Hematopoietic multipotent progenitor cell treated with erythropoietin and hydrocortisone succinate and interleukin-3 and kit ligand, for 4 days (in vitro differentiated cells): ENCODE data around the gene CES3.

ENCODE experiments used
- DNase-seq: peaks from one replicate; pipeline ENCODE4 v3.0.0-alpha.2; 2015

The CES3 gene

GRCh38 chr16:66961065-66961744 is at the start of gene CES3:
CES3 (plus strand) TSS chr16:66961266; CDS start chr16:66961308, 42 bp downstream.
- peak; percentile 91 for DNase-seq

GRCh38 chr16:66911801-66912200 is 49.3 kb upstream of the CES3 start:
- DNase-seq: no peak

GRCh38 chr16:66913081-66913480 is 48.0 kb upstream of the CES3 start:
- no peak for DNase-seq

- no peak for DNase-seq
Observed at GRCh38 chr16:66913711-66914110, 47.4 kb upstream of the CES3 start.

- DNase-seq: no peak
Observed at GRCh38 chr16:66914541-66914940, 46.5 kb upstream of the CES3 start.

- no peak for DNase-seq
Observed at GRCh38 chr16:66915041-66915440, 46.0 kb upstream of the CES3 start.

GRCh38 chr16:66916518-66916917 is 44.5 kb upstream of the CES3 start:
- no peak for DNase-seq

GRCh38 chr16:66917741-66918140 is 43.3 kb upstream of the CES3 start:
- no peak for DNase-seq

GRCh38 chr16:66918355-66918754 is 42.7 kb upstream of the CES3 start:
- no peak for DNase-seq

GRCh38 chr16:66918803-66919568 is 42.1 kb upstream of the CES3 start, which contains the start of gene CDH16:
CDH16 (minus strand) TSS chr16:66918885; CDS start chr16:66918065, 820 bp downstream.
- no peak for DNase-seq

- no peak for DNase-seq
Observed at GRCh38 chr16:66919569-66920298, 41.3 kb upstream of the CES3 start.

- DNase-seq: no peak
Observed at GRCh38 chr16:66920299-66920590, 40.8 kb upstream of the CES3 start.

- DNase-seq: no peak
Observed at GRCh38 chr16:66920924-66921680, 40.0 kb upstream of the CES3 start.

- DNase-seq: no peak
Observed at GRCh38 chr16:66921729-66922450, 39.2 kb upstream of the CES3 start.

- DNase-seq: no peak
Observed at GRCh38 chr16:66923247-66923731, 37.8 kb upstream of the CES3 start.

GRCh38 chr16:66923866-66924265 is 37.2 kb upstream of the CES3 start:
- DNase-seq: no peak

GRCh38 chr16:66924527-66925321 is 36.3 kb upstream of the CES3 start:
- peak; percentile 54 for DNase-seq

- no peak for DNase-seq
Observed at GRCh38 chr16:66925322-66925840, 35.7 kb upstream of the CES3 start, which contains the start of gene RRAD. RRAD (minus strand) TSS chr16:66925535; CDS start chr16:66925179, 356 bp downstream.

GRCh38 chr16:66926171-66926947 is 34.7 kb upstream of the CES3 start:
- DNase-seq: no peak

GRCh38 chr16:66926961-66927436 is 34.1 kb upstream of the CES3 start:
- no peak for DNase-seq
